Thymus (tissue), 11 donors: Measurements from ENCODE around the gene GIT2. TPM values are rescaled to one million over a fixed set of nuclear protein-coding genes. Genes with fewer than 3 reads are reported as not detected.

Experiments used
- DNase-seq, 9 donors: peaks; one replicate each; pipeline ENCODE4 v3.0.0-alpha.2; 2013; ENCODE audit warnings: low spot score in 9 of 9, low read depth in 6 of 9, missing footprints in 1 of 9
- H3K27ac ChIP-seq, 2 donors: one replicate each; pipeline ENCODE4 v1.5.1; 2013; ENCODE audit warnings: control low read depth in 1 of 2, low read depth in 1 of 2, low read length in 1 of 2, mild to moderate bottlenecking in 1 of 2, moderate library complexity in 1 of 2
- H3K27me3 ChIP-seq, 2 donors: one replicate each; pipeline ENCODE4 v1.5.1; 2013; ENCODE audit warnings: low read length in 1 of 2; ENCODE audit not compliant: control insufficient read depth in 2 of 2, insufficient read depth in 1 of 2
- H3K36me3 ChIP-seq, 2 donors: one replicate each; pipeline ENCODE4 v1.5.1; 2013; ENCODE audit warnings: low read length in 1 of 2, mild to moderate bottlenecking in 1 of 2, moderate library complexity in 1 of 2; ENCODE audit not compliant: control insufficient read depth in 2 of 2, insufficient read depth in 2 of 2
- H3K4me1 ChIP-seq, 2 donors: one replicate each; pipeline ENCODE4 v1.5.1; 2013; ENCODE audit warnings: low read length in 2 of 2; ENCODE audit not compliant: control insufficient read depth in 2 of 2, insufficient read depth in 2 of 2
- H3K4me3 ChIP-seq, 2 donors: one replicate each; pipeline ENCODE4 v1.5.1; 2013; ENCODE audit warnings: low read length in 2 of 2, control low read depth in 1 of 2, mild to moderate bottlenecking in 1 of 2
- H3K9me3 ChIP-seq, 2 donors: one replicate each; pipeline ENCODE4 v1.5.1; 2013; ENCODE audit warnings: low read length in 1 of 2, mild to moderate bottlenecking in 1 of 2; ENCODE audit not compliant: control insufficient read depth in 2 of 2, insufficient read depth in 1 of 2
- WGBS: extraction: QIAGEN DNeasy Blood & Tissue Kit; methylation state at CpG from one replicate; pipeline ENCODE4 v1.1.7; 2013; 5-methylcytosine and 5-hydroxymethylcytosine counted together
- polyA plus RNA-seq: library from polyadenylated mRNA; stranded (reverse); fragments of 200-250 nt; gene quantifications from one replicate; pipeline ENCODE4 v1.2.3, GENCODE V29; 2013
- total RNA-seq: library from RNA; stranded (reverse); fragments of 120-200 nt; gene quantifications from one replicate; pipeline ENCODE4 v1.2.4, GENCODE V29; 2013
- donor health status: healthy.

GIT2 gene
- total and polyA plus RNA-seq, 2 donors: 37.6 to 41.9 TPM

- no peaks in the 10 kb centered on the region for H3K9me3 ChIP-seq
- no peaks in the 10 kb centered on the region for H3K27me3 ChIP-seq
- H3K4me1 ChIP-seq: no peaks in the 10 kb centered on the region
- H3K4me3 ChIP-seq: no peak overlapping the region
- peak in 2 of 9 donors; percentile 14 to 31 for DNase-seq
- WGBS: 92% methylated on average over 8 of the region's 8 CpGs
- H3K36me3 ChIP-seq: peaks cover 39 to 44% of the 10 kb centered on the region in 2 donors
- no peak overlapping the region for H3K27ac ChIP-seq
Measured at GRCh38 chr12:109927622-109928021, 68.5 kb downstream of the GIT2 start.

- Histone ChIP-seq H3K9me3 (no peaks in the 10 kb centered on the region), H3K36me3 (peaks cover 35 to 45% of the 10 kb centered on the region in 2 donors), H3K27ac (no peak overlapping the region), H3K4me3 (no peak overlapping the region), H3K4me1 (no peaks in the 10 kb centered on the region), H3K27me3 (no peaks in the 10 kb centered on the region)
- 97% methylated on average over 11 of the region's 11 CpGs for WGBS
- DNase-seq: no peak
Measured at GRCh38 chr12:109926488-109927210, 69.5 kb downstream of the GIT2 start.

- H3K36me3 ChIP-seq: peaks cover 33 to 44% of the 10 kb centered on the region in 2 donors
Measured at GRCh38 chr12:109926016-109926415, 70.2 kb downstream of the GIT2 start.

GRCh38 chr12:109925185-109925840, 70.9 kb downstream of the GIT2 start:
- no peaks in the 10 kb centered on the region for H3K27me3 ChIP-seq
- H3K4me1 ChIP-seq: no peaks in the 10 kb centered on the region
- no peaks in the 10 kb centered on the region for H3K9me3 ChIP-seq
- no peak overlapping the region for H3K4me3 ChIP-seq
- no peak for DNase-seq
- peaks cover 32 to 43% of the 10 kb centered on the region in 2 donors for H3K36me3 ChIP-seq
- 95% methylated on average over 20 of the region's 20 CpGs for WGBS
- H3K27ac ChIP-seq: no peak overlapping the region

More at GRCh38 chr12:109926016-109926415, 70.2 kb downstream of the GIT2 start:
- 96% methylated on average over 8 of the region's 8 CpGs for WGBS
- DNase-seq: no peak
- Histone ChIP-seq H3K4me1 (no peaks in the 10 kb centered on the region), H3K9me3 (no peaks in the 10 kb centered on the region), H3K27ac (no peak overlapping the region), H3K4me3 (no peak overlapping the region), H3K27me3 (no peaks in the 10 kb centered on the region)

GRCh38 chr12:109923481-109924245, 72.5 kb downstream of the GIT2 start:
- Histone ChIP-seq H3K4me3 (no peak overlapping the region), H3K36me3 (peaks cover 36 to 47% of the 10 kb centered on the region in 2 donors)
- 98% methylated on average over 17 of the region's 17 CpGs for WGBS

GRCh38 chr12:109923038-109923437, 73.1 kb downstream of the GIT2 start:
- H3K36me3 ChIP-seq: peaks cover 35 to 50% of the 10 kb centered on the region in 2 donors
- 98% methylated on average over 5 of the region's 5 CpGs for WGBS
- H3K27me3 ChIP-seq: no peaks in the 10 kb centered on the region
- no peaks in the 10 kb centered on the region for H3K4me1 ChIP-seq
- no peak overlapping the region for H3K27ac ChIP-seq
- DNase-seq: no peak
- H3K4me3 ChIP-seq: no peak overlapping the region
- no peaks in the 10 kb centered on the region for H3K9me3 ChIP-seq

More at GRCh38 chr12:109923481-109924245, 72.5 kb downstream of the GIT2 start:
- H3K27ac ChIP-seq: no peak overlapping the region
- no peaks in the 10 kb centered on the region for H3K27me3 ChIP-seq
- H3K4me1 ChIP-seq: no peaks in the 10 kb centered on the region
- no peak for DNase-seq
- no peaks in the 10 kb centered on the region for H3K9me3 ChIP-seq

GRCh38 chr12:109921982-109922381, 74.2 kb downstream of the GIT2 start:
- peaks cover 43 to 60% of the 10 kb centered on the region in 2 donors for H3K36me3 ChIP-seq

GRCh38 chr12:109920261-109920780, 75.8 kb downstream of the GIT2 start:
- DNase-seq: no peak
- WGBS: 99% methylated on average over 11 of the region's 11 CpGs
- no peaks in the 10 kb centered on the region for H3K4me1 ChIP-seq

More at GRCh38 chr12:109921982-109922381, 74.2 kb downstream of the GIT2 start:
- H3K4me3 ChIP-seq: no peak overlapping the region
- no peak for DNase-seq
- H3K27me3 ChIP-seq: no peaks in the 10 kb centered on the region
- WGBS: 94% methylated on average over 4 of the region's 4 CpGs
- no peaks in the 10 kb centered on the region for H3K4me1 ChIP-seq
- no peaks in the 10 kb centered on the region for H3K9me3 ChIP-seq
- H3K27ac ChIP-seq: no peak overlapping the region

More at GRCh38 chr12:109920261-109920780, 75.8 kb downstream of the GIT2 start:
- H3K27ac ChIP-seq: no peak overlapping the region
- peaks cover 51 to 67% of the 10 kb centered on the region in 2 donors for H3K36me3 ChIP-seq
- no peak overlapping the region for H3K4me3 ChIP-seq
- H3K27me3 ChIP-seq: no peaks in the 10 kb centered on the region
- no peaks in the 10 kb centered on the region for H3K9me3 ChIP-seq
